MM.1S (cell line): ENCODE data around the gene COL5A1.

Source experiments
- DNase-seq: peaks from one replicate; pipeline ENCODE4 v3.0.0-alpha.2; 2015
- H2AFZ ChIP-seq: fragments of 300-600 bp; sonication (generic); 2 replicates; pipeline ENCODE4 v1.6.0; 2016; ENCODE audit warnings: antibody characterized with exemption, low read length
- H3F3A ChIP-seq: fragments of 300-600 bp; sonication (generic); 2 replicates; pipeline ENCODE4 v1.6.1; 2016; ENCODE audit warnings: mild to moderate bottlenecking, antibody characterized with exemption, low read length, moderate library complexity, mixed read lengths; ENCODE audit not compliant: insufficient read depth
- H3K27ac ChIP-seq: fragments of 300-600 bp; sonication (generic); 2 replicates; pipeline ENCODE4 v1.5.1; 2016; ENCODE audit warnings: mild to moderate bottlenecking, low read length
- H3K27me3 ChIP-seq: fragments of 300-600 bp; sonication (generic); replicated peaks from 2 replicates; pipeline ENCODE4 v1.6.0; 2016; ENCODE audit warnings: low read length; ENCODE audit not compliant: insufficient read depth
- H3K36me3 ChIP-seq: fragments of 300-600 bp; sonication (generic); replicated peaks from 2 replicates; pipeline ENCODE4 v1.6.1; 2016; ENCODE audit warnings: mild to moderate bottlenecking, low read length, mixed read lengths; ENCODE audit not compliant: insufficient read depth
- H3K4me1 ChIP-seq: fragments of 300-600 bp; sonication (generic); 2 replicates; pipeline ENCODE4 v1.6.1; 2016; ENCODE audit warnings: low read length, mixed read lengths
- H3K4me2 ChIP-seq: fragments of 300-600 bp; sonication (generic); 2 replicates; pipeline ENCODE4 v1.6.0; 2016; ENCODE audit warnings: low read depth, low read length
- H3K4me3 ChIP-seq: fragments of 300-600 bp; sonication (generic); 2 replicates; pipeline ENCODE4 v1.5.1; 2016; ENCODE audit warnings: low read length, mixed read lengths
- H3K79me2 ChIP-seq: fragments of 300-600 bp; sonication (generic); 2 replicates; pipeline ENCODE4 v1.6.1; 2016; ENCODE audit warnings: mixed run types, low read length, mixed read lengths
- H3K9ac ChIP-seq: fragments of 300-600 bp; sonication (generic); 2 replicates; pipeline ENCODE4 v1.6.1; 2016; ENCODE audit warnings: low read length, mixed read lengths
- H3K9me2 ChIP-seq: fragments of 300-600 bp; sonication (generic); replicated peaks from 2 replicates; pipeline ENCODE4 v1.6.1; 2016; ENCODE audit warnings: mild to moderate bottlenecking, low read length, mixed read lengths; ENCODE audit not compliant: insufficient read depth
- H3K9me3 ChIP-seq: fragments of 300-600 bp; sonication (generic); replicated peaks from 2 replicates; pipeline ENCODE4 v1.6.1; 2016; ENCODE audit warnings: mild to moderate bottlenecking, low read length, mixed read lengths; ENCODE audit not compliant: insufficient read depth
- H4K20me1 ChIP-seq: fragments of 300-600 bp; sonication (generic); 2 replicates; pipeline ENCODE4 v1.6.1; 2016; ENCODE audit warnings: mild to moderate bottlenecking, low read length, moderate library complexity, mixed read lengths; ENCODE audit not compliant: insufficient read depth
- EZH2 ChIP-seq: fragments of 300-600 bp; sonication (generic); optimal IDR thresholded peaks from 2 replicates; pipeline ENCODE3; 2017; ENCODE audit warnings: low read depth, mild to moderate bottlenecking, antibody characterized with exemption, low read length, mixed read lengths
- EZH2phosphoT487 ChIP-seq: fragments of 300-600 bp; sonication (generic); IDR thresholded peaks from 2 replicates; pipeline ENCODE4 v1.6.1; 2018; ENCODE audit warnings: antibody characterized with exemption, low read length
- TF ChIP-seq, protein P1 (sequence below): fragments of 300-600 bp; sonication (generic); IDR thresholded peaks from 2 replicates; pipeline ENCODE4 v1.5.1; 2016; ENCODE audit warnings: antibody characterized with exemption, low read length, mixed read lengths

The COL5A1 gene

DNA sequence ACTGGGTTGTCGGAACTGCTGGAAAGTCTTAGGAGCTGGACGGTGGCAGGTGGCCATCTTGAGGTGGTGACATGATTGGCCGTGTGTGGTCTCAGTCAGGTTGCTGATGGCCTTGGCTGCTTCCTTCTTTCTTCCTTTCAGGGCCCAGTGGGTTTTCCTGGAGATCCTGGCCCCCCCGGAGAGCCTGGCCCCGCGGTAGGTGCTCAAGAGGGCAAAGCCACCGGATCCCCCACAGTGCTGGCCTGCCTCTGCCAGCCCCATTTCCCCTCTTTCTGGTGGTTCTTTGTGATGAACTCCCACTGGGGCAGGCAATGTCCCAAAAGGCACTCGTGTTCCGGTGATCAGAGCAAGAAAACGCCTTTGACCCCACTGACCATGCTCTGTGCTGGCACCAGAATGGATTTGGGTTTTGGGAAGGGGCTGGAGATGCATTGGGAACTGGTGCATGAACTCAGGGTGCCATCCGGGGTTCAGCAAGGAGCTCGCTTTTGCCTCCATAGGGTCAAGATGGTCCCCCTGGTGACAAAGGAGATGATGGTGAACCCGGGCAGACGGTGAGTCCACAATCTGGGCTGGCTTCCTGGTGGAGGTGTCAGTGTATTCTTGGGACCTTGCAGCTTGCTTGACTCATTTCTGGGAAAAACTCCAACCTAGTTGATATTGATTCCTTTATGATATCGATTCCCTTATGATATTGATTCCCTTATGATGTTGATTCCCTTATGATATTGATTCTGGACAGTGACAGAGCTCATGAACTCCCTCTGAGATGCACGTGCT lies 174.0 kb downstream of the COL5A1 start:
- Histone ChIP-seq H3K4me3 (no peak overlapping the region), H3K9me3 (no peaks in the 10 kb centered on the region), H3K36me3 (no peaks in the 10 kb centered on the region), H3K27ac (no peak overlapping the region), H3K4me2 (no peak overlapping the region), H3K4me1 (no peaks in the 10 kb centered on the region), H3K79me2 (no peaks in the 10 kb centered on the region), H3F3A (no peaks in the 10 kb centered on the region), H2AFZ (no peak overlapping the region), H3K9ac (no peak overlapping the region), H3K27me3 (peaks cover 97% of the 10 kb centered on the region), H4K20me1 (no peaks in the 10 kb centered on the region), H3K9me2 (no peaks in the 10 kb centered on the region)
- no peak for DNase-seq
- TF ChIP-seq, protein P1, sequence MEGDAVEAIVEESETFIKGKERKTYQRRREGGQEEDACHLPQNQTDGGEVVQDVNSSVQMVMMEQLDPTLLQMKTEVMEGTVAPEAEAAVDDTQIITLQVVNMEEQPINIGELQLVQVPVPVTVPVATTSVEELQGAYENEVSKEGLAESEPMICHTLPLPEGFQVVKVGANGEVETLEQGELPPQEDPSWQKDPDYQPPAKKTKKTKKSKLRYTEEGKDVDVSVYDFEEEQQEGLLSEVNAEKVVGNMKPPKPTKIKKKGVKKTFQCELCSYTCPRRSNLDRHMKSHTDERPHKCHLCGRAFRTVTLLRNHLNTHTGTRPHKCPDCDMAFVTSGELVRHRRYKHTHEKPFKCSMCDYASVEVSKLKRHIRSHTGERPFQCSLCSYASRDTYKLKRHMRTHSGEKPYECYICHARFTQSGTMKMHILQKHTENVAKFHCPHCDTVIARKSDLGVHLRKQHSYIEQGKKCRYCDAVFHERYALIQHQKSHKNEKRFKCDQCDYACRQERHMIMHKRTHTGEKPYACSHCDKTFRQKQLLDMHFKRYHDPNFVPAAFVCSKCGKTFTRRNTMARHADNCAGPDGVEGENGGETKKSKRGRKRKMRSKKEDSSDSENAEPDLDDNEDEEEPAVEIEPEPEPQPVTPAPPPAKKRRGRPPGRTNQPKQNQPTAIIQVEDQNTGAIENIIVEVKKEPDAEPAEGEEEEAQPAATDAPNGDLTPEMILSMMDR: no peak
- no peak for TF ChIP-seq EZH2
- TF ChIP-seq EZH2phosphoT487: no peak

DNA sequence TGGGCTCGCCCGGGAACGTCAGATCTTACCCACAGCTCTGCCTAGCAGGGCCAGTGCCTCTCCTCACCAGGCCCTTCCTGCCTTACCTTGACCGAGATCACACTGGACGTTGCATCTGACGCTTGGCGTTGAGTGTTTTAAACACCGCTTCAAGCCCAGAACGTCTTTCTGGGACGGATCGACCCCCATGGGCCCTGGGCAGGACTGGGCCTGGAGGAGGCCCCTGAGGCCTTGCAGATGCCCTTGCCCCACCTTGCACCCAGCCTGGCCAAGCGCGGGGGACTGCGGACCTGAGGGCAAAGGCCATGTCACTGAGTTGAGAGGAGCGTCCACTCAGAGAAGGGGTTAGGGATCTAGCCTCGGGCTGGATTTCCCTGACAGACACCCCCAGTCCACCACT lies 174.7 kb downstream of the COL5A1 start:
- H3K4me2 ChIP-seq: no peak overlapping the region
- H2AFZ ChIP-seq: no peak overlapping the region
- no peaks in the 10 kb centered on the region for H3K79me2 ChIP-seq
- DNase-seq: no peak
- H4K20me1 ChIP-seq: no peaks in the 10 kb centered on the region
- H3F3A ChIP-seq: no peaks in the 10 kb centered on the region
- no peak overlapping the region for H3K4me3 ChIP-seq
- H3K27me3 ChIP-seq: peaks cover 98% of the 10 kb centered on the region
- TF ChIP-seq, protein P1: no peak
- no peak for TF ChIP-seq EZH2
- TF ChIP-seq EZH2phosphoT487: no peak
- no peak overlapping the region for H3K27ac ChIP-seq
- no peaks in the 10 kb centered on the region for H3K36me3 ChIP-seq
- H3K9me2 ChIP-seq: no peaks in the 10 kb centered on the region
- H3K9me3 ChIP-seq: no peaks in the 10 kb centered on the region
- H3K4me1 ChIP-seq: no peaks in the 10 kb centered on the region
- H3K9ac ChIP-seq: no peak overlapping the region

DNA sequence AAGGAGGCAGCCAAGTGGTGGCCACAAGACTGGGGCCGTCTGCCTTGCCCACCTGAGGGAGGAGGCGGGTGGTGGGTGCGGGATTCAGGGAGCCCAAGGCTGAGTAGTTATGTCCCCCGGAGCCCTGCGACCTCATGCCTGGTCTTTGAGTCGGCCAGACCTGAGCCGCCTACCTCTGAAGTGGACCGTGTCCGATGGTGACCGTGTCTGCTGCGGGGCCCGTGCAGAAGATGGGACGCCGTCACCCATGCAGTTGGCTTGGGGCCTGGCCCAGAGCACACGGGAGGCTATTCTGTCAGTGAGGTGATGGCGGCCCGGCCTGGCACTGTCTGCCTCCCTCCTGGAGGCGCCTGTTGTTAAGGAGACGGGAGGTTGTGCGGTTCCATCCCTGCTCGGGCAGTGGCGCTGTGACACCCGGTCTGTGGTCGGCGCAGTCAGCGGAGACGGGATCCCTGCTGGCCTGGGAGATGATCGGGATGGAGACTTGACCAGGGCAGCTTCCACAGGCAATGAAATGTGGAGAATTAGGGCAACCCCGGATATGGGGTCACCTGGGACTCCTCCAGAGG lies 176.5 kb downstream of the COL5A1 start:
- Histone ChIP-seq H4K20me1 (no peaks in the 10 kb centered on the region), H3K27ac (no peak overlapping the region), H3K9me2 (no peaks in the 10 kb centered on the region), H3K9ac (no peak overlapping the region), H3K4me1 (no peaks in the 10 kb centered on the region), H2AFZ (no peak overlapping the region), H3K79me2 (no peaks in the 10 kb centered on the region), H3K4me3 (no peak overlapping the region), H3K27me3 (peaks cover 97% of the 10 kb centered on the region), H3K4me2 (no peak overlapping the region), H3F3A (no peaks in the 10 kb centered on the region), H3K36me3 (no peaks in the 10 kb centered on the region), H3K9me3 (no peaks in the 10 kb centered on the region)
- TF ChIP-seq, protein P1: 0 out of 2 replicates have a peak, but pooled peaks have one; percentile 3
- TF ChIP-seq EZH2: no peak
- DNase-seq: no peak
